Smooth muscle cell of the brain vasculature (primary cell): ENCODE measurements around the gene IQGAP3.

Experiments
- DNase-seq: peaks from one replicate; pipeline ENCODE4 v3.0.0-alpha.2; 2012; ENCODE audit warnings: low read depth, low spot score

Gene IQGAP3

GRCh38 chr1:156539818-156540355, 32.5 kb downstream of the IQGAP3 start:
- no peak for DNase-seq

- no peak for DNase-seq
Observed at GRCh38 chr1:156538711-156539440, 33.5 kb downstream of the IQGAP3 start.

- DNase-seq, result no peak
Observed at GRCh38 chr1:156537027-156537426, 35.3 kb downstream of the IQGAP3 start.

- DNase-seq, result no peak
Observed at GRCh38 chr1:156534424-156535060, 37.8 kb downstream of the IQGAP3 start.

GRCh38 chr1:156533568-156534220, 38.7 kb downstream of the IQGAP3 start:
- DNase-seq, result no peak

- DNase-seq, result no peak
Observed at GRCh38 chr1:156532374-156532773, 40.0 kb downstream of the IQGAP3 start.

- no peak for DNase-seq
Observed at GRCh38 chr1:156530006-156530405, 42.4 kb downstream of the IQGAP3 start.

GRCh38 chr1:156528875-156529425, 43.4 kb downstream of the IQGAP3 start:
- DNase-seq, result no peak

GRCh38 chr1:156528231-156528630, 44.1 kb downstream of the IQGAP3 start:
- no peak for DNase-seq

GRCh38 chr1:156527584-156527983, 44.8 kb downstream of the IQGAP3 start:
- DNase-seq, result no peak

GRCh38 chr1:156525856-156526489, 46.4 kb downstream of the IQGAP3 start:
- no peak for DNase-seq

- no peak for DNase-seq
Observed at GRCh38 chr1:156525071-156525501, 47.3 kb downstream of the IQGAP3 start.

GRCh38 chr1:156524481-156524869, 47.9 kb downstream of the IQGAP3 start:
- DNase-seq, result no peak

- no peak for DNase-seq
Observed at GRCh38 chr1:156523801-156524480, 48.4 kb downstream of the IQGAP3 start.

GRCh38 chr1:156522443-156522970, 49.9 kb downstream of the IQGAP3 start:
- no peak for DNase-seq

- DNase-seq, result no peak
Observed at GRCh38 chr1:156517748-156518147, 54.6 kb downstream of the IQGAP3 start.

GRCh38 chr1:156516821-156517220, 55.5 kb downstream of the IQGAP3 start:
- DNase-seq, result no peak

- no peak for DNase-seq
Observed at GRCh38 chr1:156515956-156516355, 56.4 kb downstream of the IQGAP3 start.

GRCh38 chr1:156513185-156513584, 59.2 kb downstream of the IQGAP3 start:
- no peak for DNase-seq

GRCh38 chr1:156511644-156512043, 60.7 kb downstream of the IQGAP3 start:
- DNase-seq, result no peak

- DNase-seq, result no peak
Observed at GRCh38 chr1:156510709-156511108, 61.7 kb downstream of the IQGAP3 start.
